ENCODE results near the gene CPLX3.

- no peak for TF ChIP-seq ZBTB7A (IDR thresholded peaks at IDR 0.05; ENCODE audit: low read depth)
- TF ChIP-seq MAX (IDR thresholded peaks at IDR 0.05), result no peak
- TF ChIP-seq YY1 (IDR thresholded peaks at IDR 0.05; ENCODE audit: low read depth), result no peak
- no peak for TF ChIP-seq CREB1 (IDR thresholded peaks at IDR 0.05; ENCODE audit: low read depth)
Observed at GRCh38 chr15:74844319-74845207, 18.1 kb downstream of the CPLX3 start.
